HG03469 (cell line): ENCODE results near the gene ANKRD39.

Experiments used
- ATAC-seq: cut with Tn5 transposase; IDR thresholded peaks from one replicate; pipeline ENCODE4 v1.9.1; 2021; ENCODE audit warnings: mild to moderate bottlenecking, moderate library complexity, moderate number of reproducible peaks; ENCODE audit not compliant: unreplicated experiment

The ANKRD39 gene

DNA sequence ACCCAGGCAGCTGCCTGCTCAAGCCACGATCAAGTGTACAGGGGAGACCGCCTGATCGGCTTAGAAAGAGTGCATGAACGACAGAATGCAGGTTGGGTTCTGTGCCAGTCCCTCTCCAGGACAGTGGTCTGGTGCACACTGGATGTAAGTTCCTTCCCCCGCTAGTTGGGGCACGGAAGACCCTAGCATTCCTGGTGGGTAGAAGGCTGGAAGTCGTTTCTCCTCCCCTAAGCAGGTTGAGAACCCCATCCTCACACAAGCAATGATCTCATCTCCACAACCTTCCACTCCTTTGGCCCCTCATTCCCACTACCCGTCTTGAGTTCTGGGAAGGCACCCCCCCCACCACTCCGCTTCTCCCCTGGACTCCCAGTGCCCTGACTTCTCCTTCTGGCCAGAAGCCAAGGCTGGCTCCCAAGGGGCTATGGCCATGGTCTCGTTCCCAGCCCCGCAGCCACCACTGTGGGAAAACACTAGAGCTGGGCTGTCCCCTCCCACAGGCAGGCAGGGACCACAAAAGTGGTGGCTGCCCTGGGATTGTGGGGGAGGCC, 1.4 kb upstream of the ANKRD39 start:
- ATAC-seq, result no peak

DNA sequence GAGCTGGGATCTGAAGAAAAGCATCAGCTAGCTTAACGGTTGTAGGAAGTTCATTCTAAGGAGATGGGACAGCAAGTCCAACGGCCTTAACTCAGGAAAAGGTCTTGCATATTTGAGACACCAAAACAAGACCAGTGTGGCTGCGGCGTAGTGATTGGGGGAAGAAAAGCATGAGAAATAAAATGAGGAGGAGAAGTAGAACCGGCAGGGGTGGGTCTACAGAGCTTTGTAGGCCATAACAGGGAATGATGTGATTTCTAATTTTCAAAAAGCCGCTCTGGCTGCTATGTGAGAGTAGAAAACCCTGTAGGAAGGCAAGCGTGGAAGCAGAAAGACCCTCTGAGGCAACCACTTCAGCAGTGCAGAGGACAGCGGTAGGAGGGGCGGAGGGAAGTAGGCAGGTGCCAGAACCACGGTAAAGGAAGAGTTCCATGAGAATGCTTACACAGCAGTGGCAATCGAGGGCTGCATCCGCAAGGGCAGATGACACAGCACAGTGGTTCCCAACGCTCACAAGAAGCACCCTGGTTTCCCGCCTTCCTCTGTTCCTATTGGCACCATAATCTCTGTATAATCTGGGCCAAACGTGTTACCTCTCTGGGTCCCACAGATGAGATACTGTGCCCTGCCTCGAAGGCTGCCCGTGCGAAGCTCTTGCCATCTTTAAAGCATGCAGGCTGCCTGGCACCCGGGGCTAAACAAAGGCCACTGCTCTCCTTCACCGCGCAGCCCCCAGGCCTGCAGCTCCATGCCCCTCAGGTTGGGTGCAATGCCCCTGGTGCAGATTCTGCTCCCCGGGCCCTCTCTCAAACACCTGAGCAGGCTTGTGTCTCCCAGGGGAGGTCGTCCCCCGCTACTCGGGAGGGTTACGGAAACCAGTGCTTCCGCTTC, 795 bp downstream of the ANKRD39 start:
- no peak for ATAC-seq

DNA sequence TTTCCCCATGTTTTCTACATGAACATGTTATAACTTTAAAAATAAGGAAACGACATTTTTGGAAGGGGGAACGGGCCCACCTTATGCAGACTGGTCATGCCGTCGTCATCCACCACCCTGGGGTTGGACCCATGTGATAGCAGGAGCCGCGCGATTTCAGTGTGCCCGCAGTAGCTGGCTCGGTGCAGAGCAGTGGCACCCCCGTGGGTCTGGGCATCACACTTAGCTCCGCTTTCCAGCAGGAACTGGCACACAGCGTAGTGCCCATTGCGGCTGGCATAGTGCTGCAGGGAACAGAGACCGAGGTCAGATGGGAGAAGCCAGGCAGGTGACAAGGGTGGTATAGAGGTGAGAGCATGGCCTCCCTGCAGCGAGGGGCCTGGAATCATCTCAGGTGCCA, 4.5 kb downstream of the ANKRD39 start:
- ATAC-seq, result no peak

DNA sequence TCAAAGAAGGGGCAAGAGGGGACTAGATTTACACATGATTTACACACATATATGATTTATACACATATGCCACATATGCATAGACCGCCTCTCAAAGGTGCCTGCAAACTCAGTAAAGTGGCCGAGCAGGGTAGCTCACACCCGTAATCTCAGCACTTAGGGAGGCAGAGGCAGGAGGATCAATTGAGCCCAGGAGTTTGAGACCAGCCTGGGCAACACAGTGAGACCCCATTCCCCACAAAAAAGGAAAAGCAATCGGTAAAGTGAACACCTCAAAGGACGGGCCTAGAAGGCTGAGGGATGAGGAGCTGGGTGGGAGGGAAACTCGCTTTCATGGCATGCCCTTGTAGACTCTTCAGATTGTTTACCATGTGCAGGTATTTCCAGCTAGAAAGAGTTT, 5.1 kb downstream of the ANKRD39 start:
- no peak for ATAC-seq

DNA sequence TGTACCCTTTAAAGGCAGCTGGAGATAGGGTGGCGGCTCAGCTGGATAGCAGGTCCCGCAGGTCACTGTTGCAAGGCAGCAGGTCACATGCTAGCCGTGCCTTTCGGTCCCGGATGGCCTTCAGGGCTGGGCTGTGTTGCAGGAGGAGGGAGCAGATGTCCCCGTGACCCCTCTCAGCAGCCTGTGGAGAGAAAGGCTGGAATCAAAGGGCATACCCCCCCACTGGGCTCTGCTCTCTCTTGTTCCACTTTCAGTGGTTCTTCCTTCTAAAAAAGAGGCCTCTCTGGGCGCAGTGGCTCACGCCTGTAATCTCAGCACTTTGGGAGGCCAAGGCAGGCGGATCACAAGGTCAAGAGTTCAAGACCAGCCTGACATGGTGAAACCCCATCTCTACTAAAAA, 9.6 kb downstream of the ANKRD39 start:
- ATAC-seq, result no peak

DNA sequence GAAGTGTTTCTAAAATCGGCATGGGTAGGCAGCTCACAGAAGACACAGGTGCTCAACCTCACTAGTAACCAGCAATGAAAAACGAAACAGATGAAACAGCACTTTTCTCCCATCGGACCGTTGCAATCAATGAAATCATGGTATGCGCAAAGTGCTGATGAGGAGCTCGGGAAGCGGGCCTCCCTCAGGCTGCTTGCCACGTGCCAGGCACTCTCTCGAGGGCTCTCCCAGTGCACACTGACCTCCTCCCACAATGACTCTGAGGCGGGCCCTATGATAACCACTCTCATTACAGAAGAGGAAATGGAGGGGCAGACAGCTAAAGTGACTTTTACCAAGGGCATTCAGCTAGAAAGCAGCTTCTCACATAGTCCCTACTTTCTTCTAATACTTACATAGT, 10.2 kb downstream of the ANKRD39 start:
- no peak for ATAC-seq

DNA sequence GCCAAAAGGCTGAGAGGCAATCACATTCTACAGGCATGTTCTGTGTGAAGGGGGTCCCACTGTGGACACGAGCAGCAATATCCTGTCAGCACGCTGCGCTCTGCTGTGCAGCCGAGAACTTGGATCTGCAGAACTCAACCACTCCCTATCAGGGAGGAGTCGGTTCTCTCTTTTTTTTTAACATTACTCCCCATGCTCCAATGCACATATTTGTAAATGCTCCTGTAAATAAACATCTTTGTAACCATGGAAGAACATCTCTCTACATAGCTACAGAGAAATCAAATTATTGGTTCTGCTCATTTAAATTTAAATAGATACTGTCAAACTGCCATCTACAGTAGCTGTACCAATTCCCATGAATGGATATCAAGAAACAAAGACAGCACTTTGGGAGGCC, 11.0 kb downstream of the ANKRD39 start:
- no peak for ATAC-seq

DNA sequence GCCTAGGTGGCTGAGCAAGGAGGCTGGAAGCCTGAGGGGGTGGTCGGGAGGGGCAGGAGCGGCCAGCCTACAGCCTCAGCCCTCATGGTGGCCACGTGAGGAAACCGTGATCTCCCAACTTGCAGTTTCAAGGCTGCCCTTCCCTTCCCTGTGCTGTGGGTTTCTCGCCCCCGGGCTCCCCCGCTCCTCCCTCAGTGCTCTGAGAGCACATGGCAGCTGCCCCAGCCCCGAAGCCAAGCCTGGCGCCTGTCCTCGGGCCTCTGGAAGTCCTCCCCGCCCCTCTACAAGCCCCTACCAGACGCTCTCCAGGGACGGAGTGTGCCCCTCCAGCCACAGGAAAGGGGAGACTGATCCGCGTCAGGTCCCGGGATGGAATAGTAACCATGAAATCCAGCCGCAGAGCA, 13.4 kb downstream of the ANKRD39 start:
- no peak for ATAC-seq

DNA sequence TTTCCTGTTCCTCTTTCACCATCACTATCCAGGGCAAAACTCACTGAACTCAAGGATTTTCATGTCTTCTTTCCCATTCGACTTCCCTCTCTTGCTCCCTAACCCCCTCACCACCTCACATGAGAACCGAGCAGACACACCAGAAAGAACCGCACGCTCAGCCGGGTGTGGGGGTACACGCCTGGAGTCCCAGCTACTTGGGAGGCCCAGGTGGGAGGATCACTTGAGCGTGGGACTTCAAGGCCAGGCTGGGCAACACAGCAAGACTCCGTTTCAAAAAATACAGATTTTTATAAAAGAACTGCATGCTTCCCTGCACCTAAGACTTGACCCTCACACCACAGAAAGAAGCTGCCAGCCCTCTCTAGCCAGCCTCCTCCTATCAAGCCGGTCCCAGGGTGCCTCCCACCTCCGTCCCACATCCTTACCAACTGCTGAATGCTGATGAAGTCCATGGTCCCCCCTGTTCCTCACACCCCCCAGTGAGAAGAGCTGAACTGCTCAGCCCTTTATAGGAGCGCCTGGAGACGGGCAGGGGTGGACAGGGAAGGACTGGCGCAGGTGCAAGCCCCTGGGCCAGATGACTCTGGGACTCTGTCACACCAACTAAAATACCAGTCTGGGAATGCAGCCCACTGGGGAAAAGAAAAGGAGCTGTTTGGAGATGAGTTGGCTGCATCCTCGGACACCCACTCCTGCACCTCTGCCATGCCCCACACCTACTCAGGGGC, 14.1 kb downstream of the ANKRD39 start, which contains the start of gene ANKRD23:
Gene ANKRD23, minus strand, starts transcription at position 484 of the 731 bp plus-strand sequence. Its CDS starts 29 bp downstream, at position 455.
- ATAC-seq, result no peak

DNA sequence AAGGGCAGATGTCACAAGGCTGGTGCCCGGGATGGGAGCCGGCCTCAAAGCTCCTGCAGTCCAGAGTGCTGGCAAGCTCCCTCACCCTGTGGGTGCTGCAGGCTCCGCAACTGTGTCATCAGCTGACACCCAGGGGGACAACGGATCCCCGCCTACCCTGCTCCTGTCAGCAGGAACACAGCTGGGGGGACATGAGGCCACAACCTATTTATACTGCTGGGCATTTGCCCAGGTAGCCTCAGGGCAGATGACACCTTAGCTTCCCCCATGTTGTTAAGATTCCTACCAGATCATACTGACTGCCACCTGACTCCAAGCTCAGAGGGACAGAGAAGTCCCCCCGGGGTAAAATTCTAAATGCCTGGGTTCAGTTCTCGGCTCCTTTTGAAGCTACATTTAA, 15.2 kb downstream of the ANKRD39 start:
- no peak for ATAC-seq

DNA sequence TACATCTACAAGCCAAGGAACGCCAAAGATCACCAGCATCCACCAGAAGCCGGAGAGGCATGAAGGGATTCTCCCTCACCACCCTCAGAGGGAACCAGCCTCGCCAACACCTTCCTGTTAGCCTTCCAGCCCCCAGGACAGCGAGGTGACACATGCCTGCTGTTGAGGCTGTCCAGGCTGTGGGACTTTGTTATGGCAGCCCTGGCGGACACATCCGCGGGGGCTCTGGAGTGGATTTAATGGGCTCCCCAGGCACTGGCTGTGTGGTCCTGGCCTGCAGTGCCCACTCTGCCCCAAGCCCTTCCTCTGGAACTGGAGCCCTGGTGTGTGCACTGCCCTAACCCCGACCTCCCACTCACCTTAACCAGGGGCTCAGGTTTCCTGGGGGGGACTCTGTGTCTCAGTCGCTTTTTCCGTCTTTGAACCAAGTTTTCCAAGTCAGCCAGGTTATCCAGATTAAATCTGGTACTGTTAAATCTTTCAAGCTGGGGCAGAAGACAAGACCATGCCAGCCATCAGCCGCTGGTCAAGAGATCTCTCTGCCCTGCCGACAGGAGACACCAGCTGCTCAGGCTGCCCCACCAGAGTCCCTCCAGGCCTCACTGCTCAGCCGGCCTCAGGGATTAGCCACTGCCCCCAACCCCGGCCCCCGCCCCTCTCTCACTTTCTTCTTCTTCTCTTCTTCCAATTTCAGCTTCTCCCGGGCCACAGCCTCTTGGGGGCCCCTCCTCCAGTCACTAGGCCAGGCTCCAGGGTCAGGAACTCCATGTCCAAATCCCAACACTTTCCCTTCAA, 15.9 kb downstream of the ANKRD39 start:
- ATAC-seq, result no peak

DNA sequence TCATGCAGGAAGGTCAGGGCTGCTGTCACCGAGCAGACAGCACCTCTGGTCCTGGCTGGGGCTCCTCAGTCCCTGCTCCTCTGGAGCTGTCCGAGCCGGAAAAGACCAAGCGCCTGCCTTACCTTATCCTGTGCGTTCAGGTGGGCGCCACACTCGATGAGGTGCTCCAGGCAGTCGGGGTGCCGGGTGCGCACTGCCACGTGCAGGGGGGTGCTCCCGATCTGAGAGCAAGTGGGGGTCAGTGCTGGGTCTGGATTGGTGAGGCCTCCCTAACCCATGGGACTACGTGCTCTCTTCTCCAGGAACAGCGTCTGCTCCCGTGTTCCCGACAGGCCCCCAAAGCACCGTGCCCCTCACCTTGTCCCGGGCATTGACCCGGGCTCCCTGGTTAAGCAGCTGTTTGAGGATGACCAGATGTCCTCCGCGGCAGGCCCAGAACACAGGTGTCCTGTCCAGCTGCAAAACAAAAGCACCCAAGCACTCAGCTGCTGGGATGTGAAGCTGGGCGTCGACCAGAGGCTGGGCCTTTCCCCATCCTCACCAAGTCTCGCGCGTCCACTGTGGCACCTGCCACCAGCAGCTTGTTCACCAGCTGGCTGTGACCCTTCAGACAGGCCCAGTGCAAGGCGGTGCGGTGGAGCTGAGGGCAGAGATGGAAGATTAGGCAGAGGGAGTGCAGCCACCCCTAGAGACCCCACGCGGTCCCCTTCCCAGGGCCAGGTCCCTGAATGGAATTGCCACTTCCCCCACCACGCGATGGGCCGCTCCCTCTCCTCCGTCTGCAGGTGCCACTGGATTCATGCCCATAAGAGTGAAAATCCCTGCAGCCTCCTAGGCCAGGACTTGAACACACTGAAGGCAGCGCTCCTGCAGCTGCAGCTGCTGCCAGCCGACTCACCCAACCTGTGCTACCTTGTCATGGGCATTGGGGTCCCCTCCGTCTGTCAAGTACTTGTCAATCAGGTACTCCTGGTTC, 17.7 kb downstream of the ANKRD39 start:
- ATAC-seq, result no peak

DNA sequence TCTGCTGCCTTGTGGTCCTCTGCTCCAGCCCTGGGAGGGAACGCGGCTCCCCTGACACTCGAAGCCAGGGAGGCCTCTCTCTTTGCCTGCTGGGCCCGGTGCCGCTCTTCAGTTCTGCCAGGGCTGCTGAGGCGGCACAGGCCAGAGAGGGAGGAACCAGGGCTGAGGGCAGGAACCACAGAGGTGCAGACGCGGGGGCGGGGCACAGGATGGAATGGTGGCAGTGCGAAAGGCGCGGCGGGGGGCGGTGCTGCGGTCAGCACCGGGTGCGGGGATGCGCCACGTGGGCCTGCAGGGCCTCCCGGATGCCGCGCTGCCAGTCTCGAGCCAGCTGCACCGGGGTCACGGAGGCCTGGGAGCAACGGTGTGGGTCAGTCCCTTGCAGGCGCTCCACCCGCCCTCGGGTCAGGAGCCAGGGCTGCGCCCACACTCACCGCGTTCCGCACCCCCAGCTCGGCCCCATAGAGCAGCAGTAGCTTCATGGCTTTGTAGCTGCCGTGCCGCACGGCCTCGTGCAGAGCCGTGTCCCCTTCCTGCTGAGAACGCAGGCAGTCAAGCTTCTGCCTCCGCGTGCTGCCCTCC, 18.4 kb downstream of the ANKRD39 start:
- ATAC-seq, result no peak

DNA sequence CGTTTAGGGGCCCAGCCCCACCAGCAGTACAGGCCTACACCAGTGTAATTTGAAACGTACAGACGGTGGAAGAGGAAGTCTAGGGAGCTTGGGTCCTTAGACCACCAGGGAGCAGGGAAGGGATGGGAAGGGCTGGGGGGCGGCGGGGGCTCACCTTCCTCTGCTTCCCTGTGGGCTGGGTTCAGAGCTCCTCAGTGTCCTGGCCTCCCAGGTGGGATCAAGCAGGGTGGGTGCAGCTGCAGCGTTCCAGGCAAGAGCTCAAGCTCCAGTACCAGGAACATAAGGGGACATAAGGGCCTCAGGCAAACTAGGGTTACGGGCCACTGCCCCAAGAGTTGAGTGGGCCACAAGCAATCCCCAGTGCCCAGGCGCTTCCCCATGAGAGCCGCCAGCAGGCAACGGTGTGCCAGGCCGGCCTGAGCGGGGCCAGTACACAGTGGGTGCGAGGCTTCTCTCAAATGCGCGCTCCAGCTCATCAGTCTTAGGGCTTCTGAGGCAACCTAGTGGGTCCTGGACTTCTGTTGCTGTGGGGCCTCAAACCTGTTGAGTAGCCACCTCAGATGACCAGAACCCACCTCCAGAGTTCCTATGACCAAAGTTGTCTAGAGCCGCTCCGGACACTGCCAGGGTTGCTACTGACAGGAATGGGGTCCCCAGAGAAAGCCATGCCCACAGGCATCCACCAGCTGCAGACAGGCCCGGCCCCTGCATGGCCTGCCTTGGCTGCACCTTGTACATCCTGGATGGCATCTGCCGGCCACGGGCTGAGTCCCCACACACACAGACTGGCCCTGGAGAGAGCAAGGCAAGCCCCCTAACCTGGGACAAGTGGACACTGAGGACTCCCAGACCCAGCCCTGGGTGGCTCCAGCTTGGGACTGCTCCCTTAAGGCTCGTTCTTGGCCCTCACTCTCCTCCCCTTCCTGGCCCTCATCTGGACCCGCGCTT, 19.2 kb downstream of the ANKRD39 start:
- no peak for ATAC-seq

DNA sequence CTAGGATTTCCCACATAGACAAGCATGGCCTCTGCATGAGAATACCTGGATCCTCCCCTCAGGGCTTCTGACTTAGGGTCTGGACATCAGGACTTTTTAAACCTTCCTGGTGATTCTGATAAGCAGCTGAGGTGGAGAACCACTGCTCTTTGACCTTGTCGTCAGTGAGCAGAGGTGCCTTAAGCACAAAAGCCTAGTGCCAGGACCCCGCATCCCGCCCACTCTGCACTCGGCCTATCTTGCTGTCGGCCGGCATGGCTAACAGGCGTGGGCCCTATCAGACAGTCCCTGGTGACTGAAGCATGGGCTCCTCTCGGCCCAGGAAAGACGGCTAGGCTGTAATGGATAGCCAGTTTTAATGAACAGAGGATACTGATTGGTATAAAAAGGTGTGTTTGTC, 20.2 kb downstream of the ANKRD39 start:
- no peak for ATAC-seq

DNA sequence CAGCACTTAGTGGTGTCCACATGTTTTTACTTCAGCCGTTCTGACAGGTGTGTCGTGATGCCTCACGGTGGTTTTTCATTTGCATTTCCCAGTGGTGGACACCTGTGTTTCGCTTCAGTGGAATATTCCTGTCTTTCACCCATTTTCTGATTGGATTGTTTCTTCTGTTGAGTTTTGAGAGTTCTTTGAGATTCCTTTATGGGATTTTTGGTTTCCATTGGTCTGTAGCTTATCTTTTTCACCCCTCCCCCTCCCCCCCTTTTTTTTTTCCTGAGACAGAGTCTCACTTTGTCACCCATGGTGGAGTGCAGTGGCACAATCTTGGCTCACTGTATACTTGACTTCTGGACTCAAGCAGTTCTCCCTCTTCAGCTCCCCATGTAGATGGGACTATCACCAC, 22.0 kb downstream of the ANKRD39 start:
- ATAC-seq, result no peak

DNA sequence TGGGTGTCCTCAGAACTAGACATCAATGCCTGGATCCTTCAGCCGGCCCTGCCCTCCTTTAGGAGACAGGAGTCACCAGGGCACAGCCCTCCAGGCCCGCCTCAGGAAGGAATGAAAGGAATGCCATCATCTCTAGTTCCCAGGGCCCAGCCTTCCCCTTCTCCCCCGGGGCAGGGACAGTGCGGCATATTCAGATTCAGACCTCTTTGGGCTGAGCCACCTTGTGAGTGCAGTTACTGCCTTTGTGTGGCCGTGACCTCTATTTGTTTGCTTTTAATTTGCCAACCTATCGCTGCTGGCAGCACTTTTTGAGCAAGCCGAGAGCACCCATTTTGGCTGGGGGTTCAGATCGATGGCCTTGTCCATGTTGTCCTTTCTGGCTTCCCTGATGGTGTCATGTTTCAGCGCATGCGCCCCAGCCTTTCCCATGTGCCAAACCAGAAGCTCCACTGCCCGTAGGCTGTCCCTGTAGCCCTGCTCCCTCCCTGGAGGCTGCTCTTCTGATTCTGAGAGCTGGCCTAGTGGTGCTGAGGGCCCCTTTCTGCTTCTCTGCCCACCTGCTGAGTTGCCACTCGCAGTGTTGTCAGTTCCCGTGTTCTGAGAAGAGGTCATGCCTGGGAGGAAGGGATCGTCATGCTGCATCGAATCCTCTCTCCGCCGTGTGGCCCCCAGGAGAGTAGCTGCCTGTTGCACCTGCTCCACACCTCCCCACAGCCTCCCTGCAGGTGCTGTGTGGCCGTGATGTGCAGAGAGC, 24.9 kb downstream of the ANKRD39 start:
- no peak for ATAC-seq

DNA sequence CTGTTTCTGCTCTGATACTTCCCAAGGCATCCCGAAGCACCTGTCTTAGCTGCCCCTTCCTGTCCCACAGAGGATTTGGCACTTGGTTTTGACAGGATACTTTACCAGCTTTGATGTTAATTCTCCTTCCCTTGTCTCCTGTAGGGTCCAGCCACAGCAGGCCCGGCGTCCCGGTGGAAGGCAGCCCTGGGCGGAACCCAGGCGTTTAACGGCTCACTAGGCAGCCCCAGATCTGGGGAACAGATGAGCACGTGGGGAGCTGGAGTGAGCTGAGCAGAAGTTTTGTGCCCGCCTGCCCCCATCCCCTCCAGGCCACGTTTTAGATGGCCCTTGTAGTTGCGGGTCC, 25.4 kb downstream of the ANKRD39 start:
- ATAC-seq, result no peak
